ENCODE measurements around the gene TLE3.

Gene TLE3

GRCh38 chr15:70066004-70066403 lies 31.7 kb downstream of the TLE3 start:
- Histone ChIP-seq H3K27me3 (replicated peaks; ENCODE audit: control insufficient read depth, insufficient read depth, low read length) (no peaks in the 10 kb centered on the region), H3K9me3 (ENCODE audit: control insufficient read depth, low read length) (no peaks in the 10 kb centered on the region), H3K4me1 (ENCODE audit: control insufficient read depth, insufficient read depth, low read length) (peaks cover 40% of the 10 kb centered on the region), H3K9ac (ENCODE audit: low read length) (no peak overlapping the region), H3K36me3 (ENCODE audit: control insufficient read depth, insufficient read depth, low read length, severe bottlenecking) (peaks cover 63% of the 10 kb centered on the region), H3K4me3 (ENCODE audit: low read length) (no peak overlapping the region)
- no peak for DNase-seq (ENCODE audit: low read depth)

GRCh38 chr15:70065006-70065722 lies 32.6 kb downstream of the TLE3 start:
- Histone ChIP-seq H3K9ac (ENCODE audit: low read length) (no peak overlapping the region), H3K4me3 (ENCODE audit: low read length) (no peak overlapping the region), H3K9me3 (ENCODE audit: control insufficient read depth, low read length) (no peaks in the 10 kb centered on the region), H3K36me3 (ENCODE audit: control insufficient read depth, insufficient read depth, low read length, severe bottlenecking) (peaks cover 63% of the 10 kb centered on the region), H3K4me1 (ENCODE audit: control insufficient read depth, insufficient read depth, low read length) (peaks cover 40% of the 10 kb centered on the region), H3K27me3 (replicated peaks; ENCODE audit: control insufficient read depth, insufficient read depth, low read length) (no peaks in the 10 kb centered on the region)
- DNase-seq (ENCODE audit: low read depth) = no peak

GRCh38 chr15:70064441-70064840 lies 33.3 kb downstream of the TLE3 start:
- H3K9ac ChIP-seq (ENCODE audit: low read length) = peak overlapping the region; percentile 39
- H3K9me3 ChIP-seq (ENCODE audit: control insufficient read depth, low read length) = no peaks in the 10 kb centered on the region
- H3K36me3 ChIP-seq (ENCODE audit: control insufficient read depth, insufficient read depth, low read length, severe bottlenecking) = peaks cover 63% of the 10 kb centered on the region
- DNase-seq (ENCODE audit: low read depth) = no peak
- peaks cover 40% of the 10 kb centered on the region for H3K4me1 ChIP-seq (ENCODE audit: control insufficient read depth, insufficient read depth, low read length)
- no peak overlapping the region for H3K4me3 ChIP-seq (ENCODE audit: low read length)
- H3K27me3 ChIP-seq (replicated peaks; ENCODE audit: control insufficient read depth, insufficient read depth, low read length) = no peaks in the 10 kb centered on the region

GRCh38 chr15:70063980-70064379 lies 33.7 kb downstream of the TLE3 start:
- DNase-seq (ENCODE audit: low read depth) = no peak
- Histone ChIP-seq H3K9me3 (ENCODE audit: control insufficient read depth, low read length) (no peaks in the 10 kb centered on the region), H3K9ac (ENCODE audit: low read length) (peak overlapping the region; percentile 39), H3K27me3 (replicated peaks; ENCODE audit: control insufficient read depth, insufficient read depth, low read length) (no peaks in the 10 kb centered on the region), H3K4me1 (ENCODE audit: control insufficient read depth, insufficient read depth, low read length) (peaks cover 40% of the 10 kb centered on the region), H3K4me3 (ENCODE audit: low read length) (no peak overlapping the region), H3K36me3 (ENCODE audit: control insufficient read depth, insufficient read depth, low read length, severe bottlenecking) (peaks cover 63% of the 10 kb centered on the region)

GRCh38 chr15:70063261-70063925 lies 34.3 kb downstream of the TLE3 start:
- no peak overlapping the region for H3K9ac ChIP-seq (ENCODE audit: low read length)
- no peak overlapping the region for H3K4me3 ChIP-seq (ENCODE audit: low read length)
- H3K9me3 ChIP-seq (ENCODE audit: control insufficient read depth, low read length) = no peaks in the 10 kb centered on the region
- no peaks in the 10 kb centered on the region for H3K27me3 ChIP-seq (replicated peaks; ENCODE audit: control insufficient read depth, insufficient read depth, low read length)
- peaks cover 63% of the 10 kb centered on the region for H3K36me3 ChIP-seq (ENCODE audit: control insufficient read depth, insufficient read depth, low read length, severe bottlenecking)
- DNase-seq (ENCODE audit: low read depth) = no peak
- H3K4me1 ChIP-seq (ENCODE audit: control insufficient read depth, insufficient read depth, low read length) = peaks cover 40% of the 10 kb centered on the region

GRCh38 chr15:70062321-70062956 lies 35.3 kb downstream of the TLE3 start:
- peak; percentile 17 for DNase-seq (ENCODE audit: low read depth)
- Histone ChIP-seq H3K4me1 (ENCODE audit: control insufficient read depth, insufficient read depth, low read length) (peaks cover 40% of the 10 kb centered on the region), H3K9ac (ENCODE audit: low read length) (no peak overlapping the region), H3K4me3 (ENCODE audit: low read length) (no peak overlapping the region), H3K36me3 (ENCODE audit: control insufficient read depth, insufficient read depth, low read length, severe bottlenecking) (peaks cover 64% of the 10 kb centered on the region), H3K27me3 (replicated peaks; ENCODE audit: control insufficient read depth, insufficient read depth, low read length) (no peaks in the 10 kb centered on the region), H3K9me3 (ENCODE audit: control insufficient read depth, low read length) (no peaks in the 10 kb centered on the region)

- Histone ChIP-seq H3K27me3 (replicated peaks; ENCODE audit: control insufficient read depth, insufficient read depth, low read length) (no peaks in the 10 kb centered on the region), H3K9ac (ENCODE audit: low read length) (no peak overlapping the region), H3K4me1 (ENCODE audit: control insufficient read depth, insufficient read depth, low read length) (peaks cover 36% of the 10 kb centered on the region), H3K4me3 (ENCODE audit: low read length) (no peak overlapping the region), H3K9me3 (ENCODE audit: control insufficient read depth, low read length) (no peaks in the 10 kb centered on the region), H3K36me3 (ENCODE audit: control insufficient read depth, insufficient read depth, low read length, severe bottlenecking) (peaks cover 67% of the 10 kb centered on the region)
- no peak for DNase-seq (ENCODE audit: low read depth)
These were observed 35.9 kb downstream of the TLE3 start for GRCh38 chr15:70061696-70062270.

GRCh38 chr15:70060993-70061305 lies 36.8 kb downstream of the TLE3 start:
- H3K4me1 ChIP-seq (ENCODE audit: control insufficient read depth, insufficient read depth, low read length) = peaks cover 29% of the 10 kb centered on the region
- no peak overlapping the region for H3K4me3 ChIP-seq (ENCODE audit: low read length)

GRCh38 chr15:70060214-70060992 lies 37.3 kb downstream of the TLE3 start:
- peaks cover 70% of the 10 kb centered on the region for H3K36me3 ChIP-seq (ENCODE audit: control insufficient read depth, insufficient read depth, low read length, severe bottlenecking)

More at GRCh38 chr15:70060993-70061305, 36.8 kb downstream of the TLE3 start:
- Histone ChIP-seq H3K9ac (ENCODE audit: low read length) (no peak overlapping the region), H3K36me3 (ENCODE audit: control insufficient read depth, insufficient read depth, low read length, severe bottlenecking) (peaks cover 68% of the 10 kb centered on the region), H3K27me3 (replicated peaks; ENCODE audit: control insufficient read depth, insufficient read depth, low read length) (no peaks in the 10 kb centered on the region), H3K9me3 (ENCODE audit: control insufficient read depth, low read length) (no peaks in the 10 kb centered on the region)
- no peak for DNase-seq (ENCODE audit: low read depth)

GRCh38 chr15:70059476-70060213 lies 38.1 kb downstream of the TLE3 start:
- DNase-seq (ENCODE audit: low read depth) = no peak
- H3K27me3 ChIP-seq (replicated peaks; ENCODE audit: control insufficient read depth, insufficient read depth, low read length) = no peaks in the 10 kb centered on the region
- H3K9me3 ChIP-seq (ENCODE audit: control insufficient read depth, low read length) = no peaks in the 10 kb centered on the region
- peaks cover 75% of the 10 kb centered on the region for H3K36me3 ChIP-seq (ENCODE audit: control insufficient read depth, insufficient read depth, low read length, severe bottlenecking)
- no peak overlapping the region for H3K9ac ChIP-seq (ENCODE audit: low read length)
- peaks cover 21% of the 10 kb centered on the region for H3K4me1 ChIP-seq (ENCODE audit: control insufficient read depth, insufficient read depth, low read length)
- H3K4me3 ChIP-seq (ENCODE audit: low read length) = no peak overlapping the region

More at GRCh38 chr15:70060214-70060992, 37.3 kb downstream of the TLE3 start:
- no peak overlapping the region for H3K9ac ChIP-seq (ENCODE audit: low read length)
- H3K4me3 ChIP-seq (ENCODE audit: low read length) = no peak overlapping the region
- peaks cover 28% of the 10 kb centered on the region for H3K4me1 ChIP-seq (ENCODE audit: control insufficient read depth, insufficient read depth, low read length)
- H3K9me3 ChIP-seq (ENCODE audit: control insufficient read depth, low read length) = no peaks in the 10 kb centered on the region
- DNase-seq (ENCODE audit: low read depth) = no peak
- no peaks in the 10 kb centered on the region for H3K27me3 ChIP-seq (replicated peaks; ENCODE audit: control insufficient read depth, insufficient read depth, low read length)
